HepG2 (cell line): Measurements from ENCODE around the gene SFI1. TPM values are rescaled to one million over a fixed set of nuclear protein-coding genes. Genes with fewer than 3 reads are reported as not detected.
A peak's percentile ranks its signal among the peaks of the same experiment; 100 is the strongest.

Experiments used
- AKAP8 ChIP-seq: sonication (generic); formaldehyde crosslinking; IDR thresholded peaks from 2 replicates; pipeline ENCODE4 v1.5.1; 2020; ENCODE audit warnings: mild to moderate bottlenecking, missing genetic modification reagents
- FLYWCH1 ChIP-seq: sonication (generic); formaldehyde crosslinking; IDR thresholded peaks from 2 replicates; pipeline ENCODE4 v1.8.1; 2023; ENCODE audit warnings: mild to moderate bottlenecking, missing genetic modification reagents
- NFRKB ChIP-seq: fragments of 450-650 bp; IDR thresholded peaks from 2 replicates; pipeline ENCODE4 v1.6.1; 2017
- THYN1 ChIP-seq: sonication (generic); formaldehyde crosslinking; IDR thresholded peaks from 2 replicates; pipeline ENCODE4 v1.8.1; 2023; ENCODE audit warnings: low read depth, mild to moderate bottlenecking, moderate library complexity, missing genetic modification reagents, borderline replicate concordance
- ZFX ChIP-seq: sonication (generic); formaldehyde crosslinking; IDR thresholded peaks from 2 replicates; pipeline ENCODE4 v1.4.0; 2020; ENCODE audit warnings: mild to moderate bottlenecking, low read depth, missing genetic modification reagents, moderate library complexity
- ZNF556 ChIP-seq: sonication (generic); formaldehyde crosslinking; IDR thresholded peaks from 2 replicates; pipeline ENCODE4 v1.4.0; 2020; ENCODE audit warnings: mild to moderate bottlenecking, missing genetic modification reagents, borderline replicate concordance
- polyA plus RNA-seq, 8 experiments: library from polyadenylated mRNA; depleted of rRNA in 3 of 8; stranded (reverse) in 7 of 8; unstranded in 1 of 8; fragments of >200 nt; fragmentation: Illumina TruSeq in 4 of 8; extraction: Trizol in 4 of 8; gene quantifications; 2 replicates each; pipeline versions ENCODE4 v1.2.1 to v1.2.3, GENCODE V29; 2011 to 2016; ENCODE audit warnings: low read depth in 4 of 8, missing spikeins in 1 of 8, mixed read lengths in 1 of 8; ENCODE audit not compliant: insufficient read depth in 1 of 8
- total RNA-seq, 5 experiments: library from RNA; depleted of rRNA; stranded (reverse); fragments of >200 nt; fragmentation: Illumina TruSeq; extraction: Trizol; gene quantifications; 2 replicates each; pipeline ENCODE4 v1.2.3, GENCODE V29; 2016; ENCODE audit warnings: low read depth in 1 of 5
- TF ChIP-seq, protein P1 (sequence below): sonication (generic); formaldehyde crosslinking; IDR thresholded peaks from 2 replicates; pipeline ENCODE4 v1.4.0; 2020; ENCODE audit warnings: mild to moderate bottlenecking, missing genetic modification reagents
- TF ChIP-seq, protein P2 (sequence below): sonication (generic); formaldehyde crosslinking; IDR thresholded peaks from 2 replicates; pipeline ENCODE4 v1.5.0; 2020; ENCODE audit warnings: mild to moderate bottlenecking, missing genetic modification reagents
- TF ChIP-seq, protein P3 (sequence below): sonication (generic); formaldehyde crosslinking; IDR thresholded peaks from 2 replicates; pipeline ENCODE4 v1.5.1; 2020; ENCODE audit warnings: mild to moderate bottlenecking, missing genetic modification reagents, moderate library complexity
- TF ChIP-seq, protein P4 (sequence below): sonication (generic); formaldehyde crosslinking; IDR thresholded peaks from 2 replicates; pipeline ENCODE4 v1.4.0; 2020; ENCODE audit warnings: missing genetic modification reagents, mild to moderate bottlenecking, borderline replicate concordance
- TF ChIP-seq, protein P5 (sequence below): sonication (generic); formaldehyde crosslinking; IDR thresholded peaks from 2 replicates; pipeline ENCODE4 v1.5.0; 2020; ENCODE audit warnings: missing genetic modification reagents
- TF ChIP-seq, protein P6 (sequence below): sonication (generic); formaldehyde crosslinking; IDR thresholded peaks from 2 replicates; pipeline ENCODE4 v1.4.0; 2020; ENCODE audit warnings: missing genetic modification reagents

The SFI1 gene
- total and polyA plus RNA-seq, 2 of the 13 experiments (the other 11 are each of a cell fraction or from before 2014, with no cell fraction given) = 20.5 to 40.1 TPM

DNA sequence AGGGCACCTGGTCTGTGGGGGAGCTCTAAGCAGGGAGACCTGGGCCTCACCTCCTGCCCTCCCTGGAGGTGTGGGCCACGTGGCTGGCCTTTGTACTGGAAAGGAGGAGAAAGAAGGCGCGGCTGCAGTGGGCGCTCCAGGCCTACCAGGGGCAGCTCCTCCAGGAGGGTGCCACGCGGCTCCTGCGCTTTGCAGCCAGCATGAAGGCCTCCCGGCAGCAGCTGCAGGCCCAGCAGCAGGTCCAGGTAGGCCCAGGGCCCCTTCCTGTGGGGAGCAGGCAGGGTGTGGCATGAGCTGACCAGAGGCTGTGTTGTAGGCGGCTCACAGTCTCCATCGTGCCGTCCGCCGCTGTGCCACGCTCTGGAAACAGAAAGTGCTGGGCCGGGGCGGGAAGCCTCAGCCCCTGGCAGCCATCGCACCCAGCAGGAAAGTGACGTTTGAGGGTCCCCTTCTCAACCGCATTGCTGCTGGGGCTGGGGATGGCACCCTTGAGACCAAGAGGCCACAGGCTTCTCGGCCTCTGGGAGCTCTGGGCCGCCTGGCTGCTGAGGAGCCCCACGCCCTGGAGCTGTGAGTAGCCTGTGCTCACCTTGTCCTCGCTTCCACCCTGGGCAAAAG lies 117.1 kb downstream of the SFI1 start (continued):
- TF ChIP-seq, protein P1, sequence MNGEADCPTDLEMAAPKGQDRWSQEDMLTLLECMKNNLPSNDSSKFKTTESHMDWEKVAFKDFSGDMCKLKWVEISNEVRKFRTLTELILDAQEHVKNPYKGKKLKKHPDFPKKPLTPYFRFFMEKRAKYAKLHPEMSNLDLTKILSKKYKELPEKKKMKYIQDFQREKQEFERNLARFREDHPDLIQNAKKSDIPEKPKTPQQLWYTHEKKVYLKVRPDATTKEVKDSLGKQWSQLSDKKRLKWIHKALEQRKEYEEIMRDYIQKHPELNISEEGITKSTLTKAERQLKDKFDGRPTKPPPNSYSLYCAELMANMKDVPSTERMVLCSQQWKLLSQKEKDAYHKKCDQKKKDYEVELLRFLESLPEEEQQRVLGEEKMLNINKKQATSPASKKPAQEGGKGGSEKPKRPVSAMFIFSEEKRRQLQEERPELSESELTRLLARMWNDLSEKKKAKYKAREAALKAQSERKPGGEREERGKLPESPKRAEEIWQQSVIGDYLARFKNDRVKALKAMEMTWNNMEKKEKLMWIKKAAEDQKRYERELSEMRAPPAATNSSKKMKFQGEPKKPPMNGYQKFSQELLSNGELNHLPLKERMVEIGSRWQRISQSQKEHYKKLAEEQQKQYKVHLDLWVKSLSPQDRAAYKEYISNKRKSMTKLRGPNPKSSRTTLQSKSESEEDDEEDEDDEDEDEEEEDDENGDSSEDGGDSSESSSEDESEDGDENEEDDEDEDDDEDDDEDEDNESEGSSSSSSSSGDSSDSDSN (CRISPR knock-in tag) = no peak
- TF ChIP-seq NFRKB = no peak
- TF ChIP-seq, protein P2, sequence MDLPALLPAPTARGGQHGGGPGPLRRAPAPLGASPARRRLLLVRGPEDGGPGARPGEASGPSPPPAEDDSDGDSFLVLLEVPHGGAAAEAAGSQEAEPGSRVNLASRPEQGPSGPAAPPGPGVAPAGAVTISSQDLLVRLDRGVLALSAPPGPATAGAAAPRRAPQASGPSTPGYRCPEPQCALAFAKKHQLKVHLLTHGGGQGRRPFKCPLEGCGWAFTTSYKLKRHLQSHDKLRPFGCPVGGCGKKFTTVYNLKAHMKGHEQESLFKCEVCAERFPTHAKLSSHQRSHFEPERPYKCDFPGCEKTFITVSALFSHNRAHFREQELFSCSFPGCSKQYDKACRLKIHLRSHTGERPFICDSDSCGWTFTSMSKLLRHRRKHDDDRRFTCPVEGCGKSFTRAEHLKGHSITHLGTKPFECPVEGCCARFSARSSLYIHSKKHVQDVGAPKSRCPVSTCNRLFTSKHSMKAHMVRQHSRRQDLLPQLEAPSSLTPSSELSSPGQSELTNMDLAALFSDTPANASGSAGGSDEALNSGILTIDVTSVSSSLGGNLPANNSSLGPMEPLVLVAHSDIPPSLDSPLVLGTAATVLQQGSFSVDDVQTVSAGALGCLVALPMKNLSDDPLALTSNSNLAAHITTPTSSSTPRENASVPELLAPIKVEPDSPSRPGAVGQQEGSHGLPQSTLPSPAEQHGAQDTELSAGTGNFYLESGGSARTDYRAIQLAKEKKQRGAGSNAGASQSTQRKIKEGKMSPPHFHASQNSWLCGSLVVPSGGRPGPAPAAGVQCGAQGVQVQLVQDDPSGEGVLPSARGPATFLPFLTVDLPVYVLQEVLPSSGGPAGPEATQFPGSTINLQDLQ (CRISPR knock-in tag) = no peak
- 0 out of 2 replicates have a peak, but pooled peaks have one; percentile 25 for TF ChIP-seq AKAP8
- TF ChIP-seq, protein P3, sequence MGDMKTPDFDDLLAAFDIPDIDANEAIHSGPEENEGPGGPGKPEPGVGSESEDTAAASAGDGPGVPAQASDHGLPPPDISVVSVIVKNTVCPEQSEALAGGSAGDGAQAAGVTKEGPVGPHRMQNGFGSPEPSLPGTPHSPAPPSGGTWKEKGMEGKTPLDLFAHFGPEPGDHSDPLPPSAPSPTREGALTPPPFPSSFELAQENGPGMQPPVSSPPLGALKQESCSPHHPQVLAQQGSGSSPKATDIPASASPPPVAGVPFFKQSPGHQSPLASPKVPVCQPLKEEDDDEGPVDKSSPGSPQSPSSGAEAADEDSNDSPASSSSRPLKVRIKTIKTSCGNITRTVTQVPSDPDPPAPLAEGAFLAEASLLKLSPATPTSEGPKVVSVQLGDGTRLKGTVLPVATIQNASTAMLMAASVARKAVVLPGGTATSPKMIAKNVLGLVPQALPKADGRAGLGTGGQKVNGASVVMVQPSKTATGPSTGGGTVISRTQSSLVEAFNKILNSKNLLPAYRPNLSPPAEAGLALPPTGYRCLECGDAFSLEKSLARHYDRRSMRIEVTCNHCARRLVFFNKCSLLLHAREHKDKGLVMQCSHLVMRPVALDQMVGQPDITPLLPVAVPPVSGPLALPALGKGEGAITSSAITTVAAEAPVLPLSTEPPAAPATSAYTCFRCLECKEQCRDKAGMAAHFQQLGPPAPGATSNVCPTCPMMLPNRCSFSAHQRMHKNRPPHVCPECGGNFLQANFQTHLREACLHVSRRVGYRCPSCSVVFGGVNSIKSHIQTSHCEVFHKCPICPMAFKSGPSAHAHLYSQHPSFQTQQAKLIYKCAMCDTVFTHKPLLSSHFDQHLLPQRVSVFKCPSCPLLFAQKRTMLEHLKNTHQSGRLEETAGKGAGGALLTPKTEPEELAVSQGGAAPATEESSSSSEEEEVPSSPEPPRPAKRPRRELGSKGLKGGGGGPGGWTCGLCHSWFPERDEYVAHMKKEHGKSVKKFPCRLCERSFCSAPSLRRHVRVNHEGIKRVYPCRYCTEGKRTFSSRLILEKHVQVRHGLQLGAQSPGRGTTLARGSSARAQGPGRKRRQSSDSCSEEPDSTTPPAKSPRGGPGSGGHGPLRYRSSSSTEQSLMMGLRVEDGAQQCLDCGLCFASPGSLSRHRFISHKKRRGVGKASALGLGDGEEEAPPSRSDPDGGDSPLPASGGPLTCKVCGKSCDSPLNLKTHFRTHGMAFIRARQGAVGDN = peak; percentile 62
- TF ChIP-seq ZNF556 (CRISPR knock-in tag) = 0 out of 2 replicates have a peak, but pooled peaks have one; percentile 24
- TF ChIP-seq, protein P4, sequence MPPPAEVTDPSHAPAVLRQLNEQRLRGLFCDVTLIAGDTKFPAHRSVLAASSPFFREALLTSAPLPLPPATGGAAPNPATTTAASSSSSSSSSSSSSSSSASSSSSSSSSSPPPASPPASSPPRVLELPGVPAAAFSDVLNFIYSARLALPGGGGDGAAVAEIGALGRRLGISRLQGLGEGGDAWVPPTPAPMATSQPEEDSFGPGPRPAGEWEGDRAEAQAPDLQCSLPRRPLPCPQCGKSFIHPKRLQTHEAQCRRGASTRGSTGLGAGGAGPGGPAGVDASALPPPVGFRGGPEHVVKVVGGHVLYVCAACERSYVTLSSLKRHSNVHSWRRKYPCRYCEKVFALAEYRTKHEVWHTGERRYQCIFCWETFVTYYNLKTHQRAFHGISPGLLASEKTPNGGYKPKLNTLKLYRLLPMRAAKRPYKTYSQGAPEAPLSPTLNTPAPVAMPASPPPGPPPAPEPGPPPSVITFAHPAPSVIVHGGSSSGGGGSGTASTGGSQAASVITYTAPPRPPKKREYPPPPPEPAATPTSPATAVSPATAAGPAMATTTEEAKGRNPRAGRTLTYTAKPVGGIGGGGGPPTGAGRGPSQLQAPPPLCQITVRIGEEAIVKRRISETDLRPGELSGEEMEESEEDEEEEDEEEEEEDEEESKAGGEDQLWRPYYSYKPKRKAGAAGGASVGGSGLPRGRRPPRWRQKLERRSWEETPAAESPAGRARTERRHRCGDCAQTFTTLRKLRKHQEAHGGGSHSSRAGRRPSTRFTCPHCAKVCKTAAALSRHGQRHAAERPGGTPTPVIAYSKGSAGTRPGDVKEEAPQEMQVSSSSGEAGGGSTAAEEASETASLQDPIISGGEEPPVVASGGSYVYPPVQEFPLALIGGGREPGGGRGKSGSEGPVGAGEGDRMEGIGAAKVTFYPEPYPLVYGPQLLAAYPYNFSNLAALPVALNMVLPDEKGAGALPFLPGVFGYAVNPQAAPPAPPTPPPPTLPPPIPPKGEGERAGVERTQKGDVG (CRISPR knock-in tag) = 0 out of 2 replicates have a peak, but pooled peaks have one; percentile 31
- TF ChIP-seq, protein P5, sequence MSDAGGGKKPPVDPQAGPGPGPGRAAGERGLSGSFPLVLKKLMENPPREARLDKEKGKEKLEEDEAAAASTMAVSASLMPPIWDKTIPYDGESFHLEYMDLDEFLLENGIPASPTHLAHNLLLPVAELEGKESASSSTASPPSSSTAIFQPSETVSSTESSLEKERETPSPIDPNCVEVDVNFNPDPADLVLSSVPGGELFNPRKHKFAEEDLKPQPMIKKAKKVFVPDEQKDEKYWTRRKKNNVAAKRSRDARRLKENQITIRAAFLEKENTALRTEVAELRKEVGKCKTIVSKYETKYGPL (CRISPR knock-in tag) = no peak
- no peak for TF ChIP-seq THYN1 (CRISPR knock-in tag)
- peak; percentile 36; the same call in 1 of the 2 replicates for TF ChIP-seq ZFX (CRISPR knock-in tag)
- no peak for TF ChIP-seq FLYWCH1
- TF ChIP-seq, protein P6, sequence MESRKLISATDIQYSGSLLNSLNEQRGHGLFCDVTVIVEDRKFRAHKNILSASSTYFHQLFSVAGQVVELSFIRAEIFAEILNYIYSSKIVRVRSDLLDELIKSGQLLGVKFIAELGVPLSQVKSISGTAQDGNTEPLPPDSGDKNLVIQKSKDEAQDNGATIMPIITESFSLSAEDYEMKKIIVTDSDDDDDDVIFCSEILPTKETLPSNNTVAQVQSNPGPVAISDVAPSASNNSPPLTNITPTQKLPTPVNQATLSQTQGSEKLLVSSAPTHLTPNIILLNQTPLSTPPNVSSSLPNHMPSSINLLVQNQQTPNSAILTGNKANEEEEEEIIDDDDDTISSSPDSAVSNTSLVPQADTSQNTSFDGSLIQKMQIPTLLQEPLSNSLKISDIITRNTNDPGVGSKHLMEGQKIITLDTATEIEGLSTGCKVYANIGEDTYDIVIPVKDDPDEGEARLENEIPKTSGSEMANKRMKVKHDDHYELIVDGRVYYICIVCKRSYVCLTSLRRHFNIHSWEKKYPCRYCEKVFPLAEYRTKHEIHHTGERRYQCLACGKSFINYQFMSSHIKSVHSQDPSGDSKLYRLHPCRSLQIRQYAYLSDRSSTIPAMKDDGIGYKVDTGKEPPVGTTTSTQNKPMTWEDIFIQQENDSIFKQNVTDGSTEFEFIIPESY (CRISPR knock-in tag) = peak; percentile 80
